Endothelial cell of hepatic sinusoid (primary cell): ENCODE measurements around the gene ZNF611.
"Not testable (repeated sequence)": the region's sequence is repeated elsewhere in the genome, so short reads cannot be mapped to it uniquely, and the experiment has no call there.

ENCODE experiments used
- in situ Hi-C: cut with HindIII; loops from 2 replicates; pipeline ENCODE4 v1.10.0; 2017; ENCODE audit warnings: low sequenced_read_pairs

ZNF611 gene

GRCh38 chr19:52720541-52720940 is 14.3 kb downstream of the ZNF611 start:
- in situ Hi-C loops = not testable (repeated sequence)

- in situ Hi-C loops = no loop called here
Observed at GRCh38 chr19:52716522-52716921, 18.3 kb downstream of the ZNF611 start.

GRCh38 chr19:52715902-52716301 is 18.9 kb downstream of the ZNF611 start:
- in situ Hi-C loops = not testable (repeated sequence)

GRCh38 chr19:52715330-52715729 is 19.5 kb downstream of the ZNF611 start:
- in situ Hi-C loops = not testable (repeated sequence)

GRCh38 chr19:52713051-52713450 is 21.8 kb downstream of the ZNF611 start:
- in situ Hi-C loops = not testable (repeated sequence)

- in situ Hi-C loops = not testable (repeated sequence)
Observed at GRCh38 chr19:52711661-52712060, 23.2 kb downstream of the ZNF611 start.

GRCh38 chr19:52710538-52710937 is 24.3 kb downstream of the ZNF611 start:
- in situ Hi-C loops = no loop called here

GRCh38 chr19:52705615-52706014 is 29.2 kb downstream of the ZNF611 start:
- in situ Hi-C loops = not testable (repeated sequence)

GRCh38 chr19:52703917-52704316 is 30.9 kb downstream of the ZNF611 start:
- in situ Hi-C loops = no loop called here

GRCh38 chr19:52700673-52701072 is 34.2 kb downstream of the ZNF611 start:
- in situ Hi-C loops = no loop called here

GRCh38 chr19:52699555-52699954 is 35.3 kb downstream of the ZNF611 start:
- in situ Hi-C loops = not testable (repeated sequence)

- in situ Hi-C loops = no loop called here
Observed at GRCh38 chr19:52695996-52696395, 38.8 kb downstream of the ZNF611 start.

- in situ Hi-C loops = no loop called here
Observed at GRCh38 chr19:52694921-52695320, 39.9 kb downstream of the ZNF611 start.

GRCh38 chr19:52694281-52694680 is 40.6 kb downstream of the ZNF611 start:
- in situ Hi-C loops = not testable (repeated sequence)

- in situ Hi-C loops = no loop called here
Observed at GRCh38 chr19:52692431-52693008, 42.3 kb downstream of the ZNF611 start.

- in situ Hi-C loops = no loop called here
Observed at GRCh38 chr19:52691737-52692136, 43.1 kb downstream of the ZNF611 start.

- in situ Hi-C loops = no loop called here
Observed at GRCh38 chr19:52691215-52691610, 43.6 kb downstream of the ZNF611 start.

- in situ Hi-C loops = no loop called here
Observed at GRCh38 chr19:52690369-52691214, 44.3 kb downstream of the ZNF611 start.

- in situ Hi-C loops = no loop called here
Observed at GRCh38 chr19:52689843-52690368, 44.9 kb downstream of the ZNF611 start.

GRCh38 chr19:52688925-52689796 is 45.7 kb downstream of the ZNF611 start:
- in situ Hi-C loops = not testable (repeated sequence)

GRCh38 chr19:52688335-52688734 is 46.5 kb downstream of the ZNF611 start:
- in situ Hi-C loops = no loop called here
